Type B pancreatic cell (in vitro differentiated cells): ENCODE results near the gene CDC45. TPM values are rescaled to one million over a fixed set of nuclear protein-coding genes. Genes with fewer than 3 reads are reported as not detected.

Source experiments
- DNase-seq: peaks from one replicate; pipeline ENCODE4 v3.0.0; 2021; ENCODE audit warnings: mixed read lengths; ENCODE audit not compliant: unreplicated experiment; ENCODE audit errors: extremely low spot score
- H3K27ac Mint-ChIP-seq: 2 replicates; pipeline ENCODE4 v1.8.0; 2021; ENCODE audit warnings: mild to moderate bottlenecking, mixed read lengths
- H3K27me3 Mint-ChIP-seq: 2 replicates; pipeline ENCODE4 v1.8.0; 2021; ENCODE audit warnings: mixed read lengths
- H3K36me3 Mint-ChIP-seq: 2 replicates; pipeline ENCODE4 v1.8.0; 2021; ENCODE audit warnings: mixed read lengths
- H3K4me1 Mint-ChIP-seq: one replicate; pipeline ENCODE4 v1.8.0; 2021; ENCODE audit warnings: mixed read lengths; ENCODE audit not compliant: unreplicated experiment
- H3K4me3 Mint-ChIP-seq: 2 replicates; pipeline ENCODE4 v1.8.0; 2021; ENCODE audit warnings: mild to moderate bottlenecking, mixed read lengths
- H3K9me3 Mint-ChIP-seq: 2 replicates; pipeline ENCODE4 v1.8.0; 2021; ENCODE audit warnings: mixed read lengths
- CTCF ChIP-seq: fragments of 200-600 bp; sonication (generic); conservative IDR thresholded peaks from 2 replicates; pipeline ENCODE4 v1.5.0; 2021; ENCODE audit warnings: antibody characterized with exemption, mild to moderate bottlenecking
- total RNA-seq: library from RNA; stranded (reverse); gene quantifications from 2 replicates; pipeline ENCODE4 v1.2.1, GENCODE V29; 2021; ENCODE audit warnings: low replicate concordance

The CDC45 gene
- total RNA-seq, 1 donor from 2014 or later, result 19.0 TPM

GRCh38 chr22:19520007-19520406 is 40.3 kb downstream of the CDC45 start:
- peak; percentile 53 for DNase-seq
- no peaks in the 10 kb centered on the region for H3K4me1 Mint-ChIP-seq
- H3K36me3 Mint-ChIP-seq, result no peaks in the 10 kb centered on the region
- H3K4me3 Mint-ChIP-seq, result no peak overlapping the region
- no peaks in the 10 kb centered on the region for H3K9me3 Mint-ChIP-seq
- no peak overlapping the region for H3K27ac Mint-ChIP-seq
- no peak for TF ChIP-seq CTCF
- peaks cover 25% of the 10 kb centered on the region for H3K27me3 Mint-ChIP-seq

- Mint-ChIP-seq H3K4me1 (no peaks in the 10 kb centered on the region), H3K9me3 (no peaks in the 10 kb centered on the region), H3K27ac (no peak overlapping the region), H3K4me3 (no peak overlapping the region), H3K27me3 (peaks cover 30% of the 10 kb centered on the region), H3K36me3 (no peaks in the 10 kb centered on the region)
- DNase-seq, result peak; percentile 52
- TF ChIP-seq CTCF, result no peak
These were observed 41.0 kb downstream of the CDC45 start for GRCh38 chr22:19520566-19521305.

- Mint-ChIP-seq H3K36me3 (no peaks in the 10 kb centered on the region), H3K27ac (no peak overlapping the region), H3K27me3 (peaks cover 44% of the 10 kb centered on the region), H3K4me3 (peak overlapping the region; percentile 83), H3K9me3 (no peaks in the 10 kb centered on the region), H3K4me1 (peaks cover under 1% of the 10 kb centered on the region)
- TF ChIP-seq CTCF, result no peak
- peak; percentile 67 for DNase-seq
These were observed 42.6 kb downstream of the CDC45 start for GRCh38 chr22:19522190-19522880.

- Mint-ChIP-seq H3K27me3 (peaks cover 44% of the 10 kb centered on the region), H3K4me1 (peaks cover 4% of the 10 kb centered on the region), H3K4me3 (peak overlapping the region; percentile 83), H3K9me3 (no peaks in the 10 kb centered on the region), H3K27ac (no peak overlapping the region), H3K36me3 (no peaks in the 10 kb centered on the region)
- no peak for DNase-seq
- no peak for TF ChIP-seq CTCF
These were observed 43.1 kb downstream of the CDC45 start for GRCh38 chr22:19522881-19523239.

- Mint-ChIP-seq H3K9me3 (no peaks in the 10 kb centered on the region), H3K27ac (no peak overlapping the region), H3K4me1 (peaks cover 4% of the 10 kb centered on the region), H3K4me3 (peak overlapping the region; percentile 83), H3K36me3 (no peaks in the 10 kb centered on the region), H3K27me3 (peaks cover 44% of the 10 kb centered on the region)
- TF ChIP-seq CTCF, result peak; percentile 30
- DNase-seq, result peak; percentile 70
These were observed 43.8 kb downstream of the CDC45 start for GRCh38 chr22:19523240-19524169.
